ENCODE results near the gene LHX6.

The LHX6 gene

DNA sequence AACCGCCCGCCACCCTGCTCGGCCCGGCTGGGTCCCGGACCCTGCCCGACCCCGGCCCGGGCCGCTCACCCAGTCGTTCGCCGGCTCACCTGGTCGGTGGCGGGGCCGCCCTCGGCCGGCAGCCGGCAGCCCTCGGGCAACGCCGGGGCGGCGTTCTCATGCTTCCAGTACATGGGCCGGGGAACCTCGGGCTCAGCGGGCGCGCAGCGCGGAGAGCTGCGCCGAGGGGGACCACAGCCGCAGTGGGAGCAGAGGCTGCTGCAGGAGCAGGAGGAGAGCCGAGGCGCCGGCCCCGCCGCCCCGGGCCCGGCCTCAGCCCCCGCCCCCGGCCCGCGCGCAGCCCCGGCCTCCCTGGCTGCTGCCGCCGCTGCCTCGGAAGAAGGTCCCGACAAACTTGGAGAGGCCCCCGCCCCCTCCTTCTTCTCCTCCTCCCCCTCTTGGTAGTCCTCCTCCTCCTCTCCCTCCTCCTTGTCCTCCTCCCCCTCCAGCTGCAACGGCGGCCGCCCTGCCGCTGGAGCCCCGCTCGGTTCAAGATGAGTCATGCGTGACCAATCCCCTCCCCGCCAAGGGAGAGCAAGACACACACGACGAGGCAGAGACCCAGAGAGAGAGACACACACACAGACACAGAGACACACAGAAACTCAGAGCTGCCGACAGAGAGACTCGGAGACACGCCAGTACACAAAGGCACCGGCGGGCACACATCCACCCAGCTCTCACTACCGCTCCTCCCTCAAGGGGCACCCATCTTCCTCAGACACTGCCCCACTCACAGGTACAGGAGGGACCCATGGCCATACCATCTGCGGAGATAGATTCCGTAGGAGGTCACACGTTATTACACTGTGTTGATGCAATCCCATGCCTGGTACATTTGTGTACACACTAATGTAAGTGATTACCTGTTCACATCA is at the start of gene LHX6:
Gene LHX6, minus strand, starts transcription at position 390 of the 917 bp plus-strand sequence. Its CDS starts 217 bp downstream, at position 173.
- no peak for DNase-seq

GRCh38 chr9:122277285-122277897 is 48.6 kb upstream of the LHX6 start:
- DNase-seq, result no peak

DNA sequence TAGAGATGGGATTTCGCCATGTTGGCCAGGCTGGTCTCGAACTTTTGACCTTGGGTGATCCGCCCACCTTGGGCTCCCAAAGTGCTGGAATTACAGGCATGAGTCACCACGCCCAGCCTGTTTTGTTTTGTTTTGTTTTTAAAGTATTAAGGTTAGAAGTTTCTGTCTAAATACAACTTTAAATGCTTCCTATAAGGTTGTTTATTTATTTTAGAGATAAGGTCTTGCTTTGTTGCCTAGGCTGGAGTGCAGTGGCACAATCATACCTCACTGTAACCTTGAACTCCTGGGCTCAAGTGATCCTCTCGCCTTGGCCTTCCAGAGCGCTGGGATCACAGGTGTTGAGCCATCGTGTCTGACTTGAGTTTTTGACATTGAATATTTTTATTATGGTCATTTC is 47.3 kb upstream of the LHX6 start:
- no peak for DNase-seq

DNA sequence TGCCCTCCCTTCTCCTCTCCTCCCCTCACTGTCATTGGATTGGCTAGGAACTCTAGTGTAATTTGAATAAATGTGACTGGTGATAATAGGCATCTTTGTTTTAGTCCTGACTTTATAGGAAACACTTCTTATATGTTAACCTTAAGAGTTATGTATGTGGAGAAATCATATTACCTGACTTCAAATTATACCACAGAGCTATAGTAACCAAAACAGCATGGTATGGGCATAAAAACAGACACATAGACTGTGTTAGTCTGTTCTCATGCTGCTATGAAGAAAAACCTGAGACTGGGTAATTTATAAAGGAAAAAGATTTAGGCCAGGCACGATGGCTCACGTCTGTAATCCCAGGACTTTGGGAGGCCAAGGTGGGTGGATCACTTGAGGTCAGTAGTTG is 45.3 kb upstream of the LHX6 start:
- no peak for DNase-seq

GRCh38 chr9:122268041-122268814 is 39.5 kb upstream of the LHX6 start:
- no peak for DNase-seq

- DNase-seq, result no peak
These were observed 36.6 kb upstream of the LHX6 start for GRCh38 chr9:122265149-122265915.

- DNase-seq, result peak; percentile 48
These were observed 35.8 kb upstream of the LHX6 start, which contains the start of the genes MRRF and RBM18 for GRCh38 chr9:122264360-122265148. MRRF (plus strand) TSS chr9:122264882; CDS start chr9:122270892, 6,010 bp downstream. RBM18 (minus strand) TSS chr9:122264840; CDS start chr9:122261492, 3,348 bp downstream.

DNA sequence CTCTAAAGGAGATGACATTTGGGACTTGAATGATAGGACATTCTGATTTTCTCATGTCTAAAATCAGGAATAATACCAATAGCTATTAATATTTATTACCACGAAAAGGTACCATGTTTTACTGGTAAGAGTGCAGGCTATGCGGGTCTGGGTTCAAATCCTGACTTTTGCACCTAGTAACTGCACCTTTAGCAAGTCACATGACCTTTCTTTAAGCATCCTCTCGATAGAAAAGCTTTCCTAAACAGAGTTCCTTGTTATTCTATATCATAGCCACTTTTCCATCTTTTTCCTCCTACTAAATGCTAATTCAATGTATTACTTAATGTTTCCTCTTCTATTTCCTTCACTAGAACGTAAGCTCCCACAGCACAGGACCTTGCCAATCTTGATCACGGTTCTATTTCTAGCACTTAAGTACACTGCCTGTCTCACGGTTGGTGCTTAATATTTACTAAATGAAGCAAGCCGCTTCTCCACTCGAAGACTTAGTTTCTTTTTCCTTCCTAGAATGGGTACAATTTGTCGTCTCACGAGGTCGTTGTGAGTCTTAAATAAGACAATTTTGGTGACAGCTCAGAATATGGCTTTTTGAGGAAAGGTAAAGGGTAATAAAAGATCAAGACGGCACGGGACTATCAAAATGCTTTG is 35.1 kb upstream of the LHX6 start:
- DNase-seq, result no peak

- no peak for DNase-seq
These were observed 33.3 kb upstream of the LHX6 start for GRCh38 chr9:122262073-122262472.

DNA sequence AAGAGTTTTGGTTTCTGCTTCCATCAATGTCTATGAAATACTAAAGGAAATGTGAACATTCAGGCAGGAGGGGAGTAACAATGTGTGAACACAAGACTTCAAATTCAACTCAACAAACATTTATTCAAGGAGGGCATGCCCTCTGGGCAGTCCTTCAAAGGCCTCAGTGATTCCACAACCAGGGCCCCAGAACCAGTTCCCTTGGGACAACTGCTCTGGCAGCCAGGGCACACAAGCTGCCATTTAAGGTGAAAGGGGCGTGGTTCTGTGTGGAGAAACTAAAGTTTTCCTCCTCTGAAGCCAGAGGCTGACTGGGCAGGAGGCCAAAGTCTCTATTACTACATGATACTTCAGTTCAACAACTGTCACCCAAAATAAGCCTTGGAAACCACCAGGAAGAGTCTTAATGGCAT is 32.7 kb upstream of the LHX6 start:
- no peak for DNase-seq

GRCh38 chr9:122258886-122259415 is 30.2 kb upstream of the LHX6 start:
- no peak for DNase-seq

GRCh38 chr9:122256206-122256605 is 27.4 kb upstream of the LHX6 start:
- DNase-seq, result no peak

- no peak for DNase-seq
These were observed 26.0 kb upstream of the LHX6 start for GRCh38 chr9:122254761-122255160.

- DNase-seq, result no peak
These were observed 24.0 kb upstream of the LHX6 start for GRCh38 chr9:122252796-122253195.

DNA sequence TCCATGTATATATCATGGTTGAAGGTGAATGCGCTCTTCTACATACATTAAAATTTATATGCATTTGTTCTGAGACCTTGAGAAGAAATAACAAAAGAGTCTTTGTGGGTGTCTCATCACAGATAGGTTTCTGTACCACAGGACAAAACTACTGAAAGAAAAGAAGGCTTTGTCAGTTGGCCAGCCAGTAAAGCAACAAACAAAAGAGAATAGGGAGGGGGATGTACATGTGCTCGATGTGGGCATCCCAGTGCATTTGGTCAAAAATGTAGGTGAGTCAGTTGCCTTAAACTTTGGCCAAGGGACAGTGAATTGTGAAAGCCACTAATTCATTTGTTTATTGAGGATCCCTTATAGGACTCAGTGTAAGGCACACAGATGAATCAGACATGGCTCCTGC is 22.6 kb upstream of the LHX6 start:
- no peak for DNase-seq

DNA sequence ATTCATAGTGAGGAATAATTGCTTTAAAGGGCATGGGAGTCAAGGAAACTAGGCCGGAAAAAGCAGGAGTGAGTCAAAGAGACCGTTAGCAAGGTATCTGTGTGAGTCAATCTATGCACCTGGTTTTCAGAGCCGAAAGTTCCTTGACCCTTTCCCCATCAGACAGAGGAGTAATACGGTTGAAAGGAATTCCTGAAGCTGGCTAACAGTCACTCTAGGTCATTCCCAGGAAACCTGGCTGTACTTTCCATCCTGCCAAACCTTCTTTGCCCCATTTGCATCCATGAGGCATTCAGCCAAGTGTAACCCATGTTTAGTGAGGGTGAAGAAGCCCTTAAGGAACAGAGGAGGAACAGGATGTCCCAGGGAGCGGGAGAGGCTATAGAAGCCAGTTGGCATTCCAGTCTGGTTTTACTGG is 19.7 kb upstream of the LHX6 start:
- DNase-seq, result no peak

DNA sequence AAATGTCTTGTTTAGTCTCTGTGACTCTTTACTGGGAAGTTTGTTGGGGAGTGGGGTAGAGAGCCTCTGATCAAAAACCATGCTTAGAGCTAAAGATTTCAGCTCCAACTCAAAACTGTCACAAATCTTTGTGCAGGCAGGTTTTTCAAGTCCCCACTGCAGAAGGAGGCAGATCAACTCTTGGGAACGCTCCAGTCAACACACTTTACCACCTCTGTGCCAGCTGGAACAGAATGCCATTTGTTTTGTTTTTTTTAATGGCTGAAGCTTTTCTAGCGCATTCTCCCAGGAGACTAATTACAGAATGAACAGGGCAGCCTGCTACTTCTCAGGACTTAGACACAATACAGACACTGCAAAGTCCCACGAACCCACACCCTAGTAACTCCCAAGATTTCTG is 17.9 kb upstream of the LHX6 start:
- DNase-seq, result no peak

- DNase-seq, result no peak
These were observed 15.6 kb upstream of the LHX6 start for GRCh38 chr9:122244349-122244748.

DNA sequence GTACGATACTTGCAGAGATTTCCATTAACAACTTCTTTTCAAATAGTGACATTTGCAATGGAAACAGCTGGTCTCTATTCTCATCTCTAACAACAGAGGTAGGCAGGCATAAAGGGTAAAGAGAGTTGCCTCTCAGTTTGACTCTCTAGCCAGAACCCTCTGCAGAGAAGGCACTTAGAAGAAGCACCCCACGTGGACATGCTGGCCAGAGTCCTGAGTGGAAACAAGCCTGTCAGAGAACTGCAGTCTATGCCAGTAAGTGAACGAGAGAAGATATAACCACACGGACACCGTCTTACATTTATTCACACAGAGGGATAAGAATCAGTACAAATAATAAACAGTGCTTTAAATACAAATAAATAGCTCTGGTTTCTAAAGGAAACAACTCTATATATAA is 11.0 kb upstream of the LHX6 start:
- DNase-seq, result no peak

DNA sequence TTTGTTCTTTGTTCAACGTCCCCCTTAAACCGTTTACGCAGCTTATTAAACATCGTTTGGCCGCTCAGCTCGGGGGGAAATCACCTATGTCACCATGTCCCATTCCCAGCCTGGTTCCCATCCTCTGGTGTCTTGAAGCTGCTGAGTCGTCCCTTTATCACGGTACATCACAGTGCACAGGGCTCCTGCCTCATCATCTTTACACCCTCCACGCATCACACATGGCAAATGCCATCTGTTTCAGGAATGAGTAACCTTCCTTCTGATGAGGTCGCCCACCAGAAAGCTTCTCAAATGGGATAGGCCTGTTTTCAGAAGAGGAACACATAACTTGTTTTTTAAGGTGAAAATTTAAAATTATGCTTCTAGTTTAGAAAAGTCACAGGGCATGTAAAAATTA is 7.9 kb upstream of the LHX6 start:
- DNase-seq, result no peak
